Upper lobe of right lung (tissue), 1 donor: ENCODE data around the gene PTK7. TPM values are rescaled to one million over a fixed set of nuclear protein-coding genes. Genes with fewer than 3 reads are reported as not detected.

ENCODE experiments used
- ATAC-seq: fragments of 200-7000 bp; cut with Tn5 transposase; one replicate; pipeline ENCODE4 v1.9.1; 2020; ENCODE audit warnings: mild to moderate bottlenecking, moderate library complexity
- DNase-seq: peaks from one replicate; pipeline ENCODE4 v3.0.0-alpha.2; 2020
- H3K27ac ChIP-seq: fragments of 200-600 bp; one replicate; pipeline ENCODE4 v1.8.0; 2022
- H3K27me3 ChIP-seq: fragments of 200-600 bp; one replicate; pipeline ENCODE4 v1.8.0; 2022; ENCODE audit warnings: mild to moderate bottlenecking
- H3K36me3 ChIP-seq: fragments of 200-600 bp; one replicate; pipeline ENCODE4 v1.8.0; 2022
- H3K4me1 ChIP-seq: fragments of 200-600 bp; one replicate; pipeline ENCODE4 v1.8.0; 2022
- H3K4me3 ChIP-seq: fragments of 200-600 bp; one replicate; pipeline ENCODE4 v1.8.0; 2022; ENCODE audit warnings: mild to moderate bottlenecking
- H3K9me3 ChIP-seq: fragments of 200-600 bp; one replicate; pipeline ENCODE4 v1.8.0; 2022
- intact Hi-C: fragments of 100-400 bp; cut with DNase I; formaldehyde crosslinking; loops from one replicate; pipeline ENCODE4 v1.11.0; 2022
- total RNA-seq: library from RNA; stranded (reverse); fragmentation: NEBNext Ultra II Directional; extraction: Animal tissue kit (Norgen Biotek cat#: 25700); gene quantifications from one replicate; pipeline ENCODE4 v1.2.1, GENCODE V29; 2021
- TF ChIP-seq, protein P1 (sequence below): fragments of 200-600 bp; IDR thresholded peaks from one replicate; pipeline ENCODE4 v1.8.0; 2022; ENCODE audit warnings: antibody characterized with exemption
- donor health status: DM: no; HTN: yes; CAD: no; lungs with severe emphysema.

The PTK7 gene
- total RNA-seq, 1 donor from 2014 or later = 97.1 TPM

GRCh38 chr6:43142101-43142500, 66.0 kb downstream of the PTK7 start:
- DNase-seq (no peak), ATAC-seq (no peak)
- Histone ChIP-seq H3K36me3 (no peaks in the 10 kb centered on the region), H3K27ac (no peak overlapping the region), H3K4me3 (no peak overlapping the region), H3K27me3 (no peaks in the 10 kb centered on the region), H3K4me1 (peaks cover 10% of the 10 kb centered on the region), H3K9me3 (no peaks in the 10 kb centered on the region)
- TF ChIP-seq, protein P1, sequence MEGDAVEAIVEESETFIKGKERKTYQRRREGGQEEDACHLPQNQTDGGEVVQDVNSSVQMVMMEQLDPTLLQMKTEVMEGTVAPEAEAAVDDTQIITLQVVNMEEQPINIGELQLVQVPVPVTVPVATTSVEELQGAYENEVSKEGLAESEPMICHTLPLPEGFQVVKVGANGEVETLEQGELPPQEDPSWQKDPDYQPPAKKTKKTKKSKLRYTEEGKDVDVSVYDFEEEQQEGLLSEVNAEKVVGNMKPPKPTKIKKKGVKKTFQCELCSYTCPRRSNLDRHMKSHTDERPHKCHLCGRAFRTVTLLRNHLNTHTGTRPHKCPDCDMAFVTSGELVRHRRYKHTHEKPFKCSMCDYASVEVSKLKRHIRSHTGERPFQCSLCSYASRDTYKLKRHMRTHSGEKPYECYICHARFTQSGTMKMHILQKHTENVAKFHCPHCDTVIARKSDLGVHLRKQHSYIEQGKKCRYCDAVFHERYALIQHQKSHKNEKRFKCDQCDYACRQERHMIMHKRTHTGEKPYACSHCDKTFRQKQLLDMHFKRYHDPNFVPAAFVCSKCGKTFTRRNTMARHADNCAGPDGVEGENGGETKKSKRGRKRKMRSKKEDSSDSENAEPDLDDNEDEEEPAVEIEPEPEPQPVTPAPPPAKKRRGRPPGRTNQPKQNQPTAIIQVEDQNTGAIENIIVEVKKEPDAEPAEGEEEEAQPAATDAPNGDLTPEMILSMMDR = no peak
- intact Hi-C loops = loop anchor here (5.0 to 10.0 kb wide), 2 partner anchors 67 to 240 kb away; partner anchors contain the start of gene PTK7

- DNase-seq = peak; percentile 91
- TF ChIP-seq, protein P1 = peak; percentile 95
- H3K4me3 ChIP-seq = no peak overlapping the region
- ATAC-seq = peak; percentile 98
- peak overlapping the region; percentile 45 for H3K27ac ChIP-seq
- intact Hi-C loops = loop anchor here (5.0 to 10.0 kb wide), 2 partner anchors 69 to 241 kb away; partner anchors contain the start of gene PTK7
- peaks cover 10% of the 10 kb centered on the region for H3K4me1 ChIP-seq
- no peaks in the 10 kb centered on the region for H3K36me3 ChIP-seq
- no peaks in the 10 kb centered on the region for H3K27me3 ChIP-seq
- H3K9me3 ChIP-seq = no peaks in the 10 kb centered on the region
Observed at GRCh38 chr6:43143235-43144128, 67.4 kb downstream of the PTK7 start.

- no peak for DNase-seq
- Histone ChIP-seq H3K4me3 (no peak overlapping the region), H3K27ac (no peak overlapping the region), H3K9me3 (no peaks in the 10 kb centered on the region), H3K27me3 (no peaks in the 10 kb centered on the region), H3K4me1 (peaks cover 10% of the 10 kb centered on the region), H3K36me3 (no peaks in the 10 kb centered on the region)
- TF ChIP-seq, protein P1 = no peak
- ATAC-seq = no peak
- intact Hi-C loops = loop anchor here (5.0 to 10.0 kb wide), 2 partner anchors 70 to 243 kb away; partner anchors contain the start of gene PTK7
Observed at GRCh38 chr6:43144879-43145278, 68.8 kb downstream of the PTK7 start.

DNA sequence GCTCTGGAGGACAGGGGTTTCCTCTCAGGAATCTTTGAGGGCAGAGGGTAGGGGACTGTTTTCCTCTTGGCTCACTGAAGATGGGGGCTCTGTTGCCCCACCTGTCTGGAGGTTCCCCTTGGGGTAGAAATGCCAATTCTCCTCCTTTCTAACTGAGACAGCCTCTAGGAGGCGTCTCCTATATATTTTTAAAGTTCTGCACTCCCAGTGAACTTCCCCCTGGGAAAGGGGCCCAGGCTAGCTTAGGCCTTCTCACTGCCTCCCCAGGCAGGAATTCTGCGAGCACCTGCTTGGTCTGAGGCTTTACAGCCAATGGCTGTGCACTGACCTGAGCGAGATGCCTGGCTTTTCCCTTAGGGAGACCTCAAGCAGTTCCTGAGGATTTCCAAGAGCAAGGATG, 70.1 kb downstream of the PTK7 start:
- TF ChIP-seq, protein P1 = no peak
- no peaks in the 10 kb centered on the region for H3K27me3 ChIP-seq
- peaks cover 10% of the 10 kb centered on the region for H3K4me1 ChIP-seq
- no peaks in the 10 kb centered on the region for H3K36me3 ChIP-seq
- no peak for DNase-seq
- H3K4me3 ChIP-seq = no peak overlapping the region
- no peaks in the 10 kb centered on the region for H3K9me3 ChIP-seq
- ATAC-seq = no peak
- H3K27ac ChIP-seq = no peak overlapping the region
- intact Hi-C loops = loop anchor here (10.0 kb wide), 1 partner anchor 71 kb away; the partner anchor contains the start of gene PTK7

GRCh38 chr6:43146709-43147688, 70.9 kb downstream of the PTK7 start:
- TF ChIP-seq, protein P1 = no peak
- H3K36me3 ChIP-seq = no peaks in the 10 kb centered on the region
- no peak overlapping the region for H3K4me3 ChIP-seq
- H3K9me3 ChIP-seq = no peaks in the 10 kb centered on the region
- no peak overlapping the region for H3K27ac ChIP-seq
- ATAC-seq (no peak), DNase-seq (no peak)
- H3K27me3 ChIP-seq = no peaks in the 10 kb centered on the region
- H3K4me1 ChIP-seq = peaks cover 10% of the 10 kb centered on the region
- intact Hi-C loops = loop anchor here (10.0 kb wide), 1 partner anchor 72 kb away; the partner anchor contains the start of gene PTK7
